ENCODE measurements around the gene HBS1L.
A peak's percentile ranks its signal among the peaks of the same experiment; 100 is the strongest.

The HBS1L gene

GRCh38 chr6:134990262-134990661 lies 64.4 kb downstream of the HBS1L start:
- no peak for TF ChIP-seq GATA1 (IDR thresholded peaks at IDR 0.05; ENCODE audit: low read depth, low read length)
- no peak for TF ChIP-seq POLR2A (IDR thresholded peaks at IDR 0.05; ENCODE audit: low read length)
- DNase-seq = no peak

- no peak for TF ChIP-seq POLR2A (IDR thresholded peaks at IDR 0.05; ENCODE audit: low read length)
- TF ChIP-seq GATA1 (IDR thresholded peaks at IDR 0.05; ENCODE audit: low read depth, low read length) = no peak
- DNase-seq = no peak
These were observed 69.8 kb downstream of the HBS1L start for GRCh38 chr6:134984821-134985220.

- TF ChIP-seq GATA1 (IDR thresholded peaks at IDR 0.05; ENCODE audit: low read depth, low read length) = no peak
- no peak for TF ChIP-seq POLR2A (IDR thresholded peaks at IDR 0.05; ENCODE audit: low read length)
- no peak for DNase-seq
These were observed 70.8 kb downstream of the HBS1L start for GRCh38 chr6:134983823-134984222.

GRCh38 chr6:134982161-134982560 lies 72.5 kb downstream of the HBS1L start:
- TF ChIP-seq POLR2A (IDR thresholded peaks at IDR 0.05; ENCODE audit: low read length) (no peak), GATA1 (IDR thresholded peaks at IDR 0.05; ENCODE audit: low read depth, low read length) (no peak)
- DNase-seq = no peak

GRCh38 chr6:134980846-134981245 lies 73.8 kb downstream of the HBS1L start:
- TF ChIP-seq POLR2A (IDR thresholded peaks at IDR 0.05; ENCODE audit: low read length) = peak; percentile 17
- TF ChIP-seq GATA1 (IDR thresholded peaks at IDR 0.05; ENCODE audit: low read depth, low read length) = no peak
- peak; percentile 72 to 89 for DNase-seq

GRCh38 chr6:134979142-134979541 lies 75.5 kb downstream of the HBS1L start:
- no peak for DNase-seq
- TF ChIP-seq GATA1 (IDR thresholded peaks at IDR 0.05; ENCODE audit: low read depth, low read length) (no peak), POLR2A (IDR thresholded peaks at IDR 0.05; ENCODE audit: low read length) (no peak)

GRCh38 chr6:134974370-134974769 lies 80.3 kb downstream of the HBS1L start:
- TF ChIP-seq POLR2A (IDR thresholded peaks at IDR 0.05; ENCODE audit: low read length) (no peak), GATA1 (IDR thresholded peaks at IDR 0.05; ENCODE audit: low read depth, low read length) (no peak)
- no peak for DNase-seq

- TF ChIP-seq POLR2A (IDR thresholded peaks at IDR 0.05; ENCODE audit: low read length) (no peak), GATA1 (IDR thresholded peaks at IDR 0.05; ENCODE audit: low read depth, low read length) (no peak)
- DNase-seq = no peak
These were observed 86.9 kb downstream of the HBS1L start for GRCh38 chr6:134967711-134968110.

- no peak for DNase-seq
- TF ChIP-seq GATA1 (IDR thresholded peaks at IDR 0.05; ENCODE audit: low read depth, low read length) (no peak), POLR2A (IDR thresholded peaks at IDR 0.05; ENCODE audit: low read length) (no peak)
These were observed 90.0 kb downstream of the HBS1L start for GRCh38 chr6:134964451-134965203.

- DNase-seq = no peak
- TF ChIP-seq GATA1 (IDR thresholded peaks at IDR 0.05; ENCODE audit: low read depth, low read length) (no peak), POLR2A (IDR thresholded peaks at IDR 0.05; ENCODE audit: low read length) (no peak)
These were observed 92.2 kb downstream of the HBS1L start for GRCh38 chr6:134962421-134962820.

- DNase-seq = peak in 1 of 2 experiments; percentile 33
- TF ChIP-seq GATA1 (IDR thresholded peaks at IDR 0.05; ENCODE audit: low read depth, low read length) (no peak), POLR2A (IDR thresholded peaks at IDR 0.05; ENCODE audit: low read length) (no peak)
These were observed 93.3 kb downstream of the HBS1L start for GRCh38 chr6:134961366-134961765.

- no peak for DNase-seq
- TF ChIP-seq POLR2A (IDR thresholded peaks at IDR 0.05; ENCODE audit: low read length) (no peak), GATA1 (IDR thresholded peaks at IDR 0.05; ENCODE audit: low read depth, low read length) (no peak)
These were observed 95.0 kb downstream of the HBS1L start for GRCh38 chr6:134959603-134960002.

GRCh38 chr6:134956676-134957075 lies 97.9 kb downstream of the HBS1L start:
- no peak for DNase-seq
- TF ChIP-seq GATA1 (IDR thresholded peaks at IDR 0.05; ENCODE audit: low read depth, low read length) (no peak), POLR2A (IDR thresholded peaks at IDR 0.05; ENCODE audit: low read length) (no peak)

GRCh38 chr6:134956032-134956431 lies 98.6 kb downstream of the HBS1L start:
- TF ChIP-seq POLR2A (IDR thresholded peaks at IDR 0.05; ENCODE audit: low read length) (no peak), GATA1 (IDR thresholded peaks at IDR 0.05; ENCODE audit: low read depth, low read length) (no peak)
- no peak for DNase-seq

GRCh38 chr6:134954272-134955000 lies 100.2 kb downstream of the HBS1L start:
- TF ChIP-seq GATA1 (IDR thresholded peaks at IDR 0.05; ENCODE audit: low read depth, low read length) = no peak
- no peak for TF ChIP-seq POLR2A (IDR thresholded peaks at IDR 0.05; ENCODE audit: low read length)
- DNase-seq = no peak
